GM13976 (cell line): ENCODE results near the gene UGT3A1.
"Not testable (repeated sequence)": the region's sequence is repeated elsewhere in the genome, so short reads cannot be mapped to it uniquely, and the experiment has no call there.

Experiments used
- DNase-seq: peaks from one replicate; pipeline ENCODE4 v3.0.0; 2012; ENCODE audit warnings: low spot score
- CTCF ChIP-seq: IDR thresholded peaks from 2 replicates; pipeline ENCODE4 v1.5.1; 2012; ENCODE audit warnings: borderline replicate concordance, mild to moderate bottlenecking; ENCODE audit not compliant: insufficient read depth; ENCODE audit errors: extremely low read depth, missing control alignments, control extremely low read depth
- in situ Hi-C: fragments of 300-500 bp; cut with MboI; formaldehyde crosslinking; loops from one replicate; pipeline ENCODE4 v1.12.0; 2022; ENCODE audit warnings: low sequenced_read_pairs, mixed read lengths, inconsistent platforms; ENCODE audit not compliant: unreplicated experiment

Gene UGT3A1

GRCh38 chr5:35996076-35996475 lies 4.9 kb upstream of the UGT3A1 start:
- DNase-seq: no peak
- TF ChIP-seq CTCF: no peak
- in situ Hi-C loops: no loop called here

GRCh38 chr5:35990520-35990919 lies 670 bp downstream of the UGT3A1 start:
- TF ChIP-seq CTCF: no peak
- no peak for DNase-seq
- in situ Hi-C loops: no loop called here

GRCh38 chr5:35988529-35988928 lies 2.7 kb downstream of the UGT3A1 start:
- no peak for TF ChIP-seq CTCF
- in situ Hi-C loops: no loop called here
- no peak for DNase-seq

- no peak for DNase-seq
- TF ChIP-seq CTCF: no peak
- in situ Hi-C loops: no loop called here
These were observed 3.4 kb downstream of the UGT3A1 start for GRCh38 chr5:35987776-35988175.

GRCh38 chr5:35979715-35980114 lies 11.5 kb downstream of the UGT3A1 start:
- in situ Hi-C loops: no loop called here
- no peak for TF ChIP-seq CTCF
- DNase-seq: no peak

GRCh38 chr5:35976859-35977258 lies 14.3 kb downstream of the UGT3A1 start:
- in situ Hi-C loops, DNase-seq: not testable (repeated sequence)

- TF ChIP-seq CTCF: no peak
- in situ Hi-C loops: no loop called here
- no peak for DNase-seq
These were observed 16.6 kb downstream of the UGT3A1 start for GRCh38 chr5:35974570-35974969.
